HAP-1 (cell line): ENCODE measurements around the gene SLC15A4.
"Not testable (repeated sequence)": the region's sequence is repeated elsewhere in the genome, so short reads cannot be mapped to it uniquely, and the experiment has no call there.

Source experiments
- DNase-seq, 2 experiments: peaks; one replicate each; pipeline ENCODE4 v3.0.0-alpha.2; 2016 to 2020; ENCODE audit warnings: low spot score in 2 of 2
- H3K27me3 ChIP-seq: fragments of 250-450 bp; sonication (Bioruptor Pico); 2 replicates; pipeline ENCODE4 v1.5.1; 2020; ENCODE audit warnings: low read depth, mild to moderate bottlenecking, moderate library complexity
- H3K36me3 ChIP-seq: fragments of 250-450 bp; sonication (Bioruptor Pico); replicated peaks from 2 replicates; pipeline ENCODE4 v1.5.1; 2020; ENCODE audit warnings: mild to moderate bottlenecking
- H3K4me1 ChIP-seq: fragments of 250-450 bp; sonication (Bioruptor Pico); 2 replicates; pipeline ENCODE4 v1.5.1; 2020; ENCODE audit warnings: mild to moderate bottlenecking
- H3K4me3 ChIP-seq: fragments of 250-450 bp; sonication (Bioruptor Pico); 2 replicates; pipeline ENCODE4 v1.5.1; 2020; ENCODE audit warnings: mild to moderate bottlenecking, moderate library complexity
- H3K9me3 ChIP-seq: fragments of 250-450 bp; sonication (Bioruptor Pico); 2 replicates; pipeline ENCODE4 v1.5.1; 2020; ENCODE audit warnings: mild to moderate bottlenecking, moderate library complexity
- in situ Hi-C: fragments of 300-500 bp; cut with MboI; formaldehyde crosslinking; loops from 3 replicates; pipeline ENCODE4 v1.14.3; 2020; ENCODE audit warnings: low sequenced_read_pairs, inconsistent platforms, mixed read lengths

The SLC15A4 gene

GRCh38 chr12:128852885-128853599, 29.3 kb upstream of the SLC15A4 start, which contains the start of gene GLT1D1:
GLT1D1 (plus strand) TSS chr12:128853478; CDS start chr12:128853582, 104 bp downstream.
- Histone ChIP-seq H3K9me3 (no peaks in the 10 kb centered on the region), H3K4me3 (no peak within 1 kb of the TSS), H3K36me3 (no peaks in the 10 kb centered on the region), H3K4me1 (no peaks in the 10 kb centered on the region), H3K27me3 (no peaks in the 10 kb centered on the region)
- in situ Hi-C loops, result no loop called here
- DNase-seq, result no peak

- no peak for DNase-seq
- H3K27me3 ChIP-seq, result no peaks in the 10 kb centered on the region
- in situ Hi-C loops, result no loop called here
These were observed 28.4 kb upstream of the SLC15A4 start for GRCh38 chr12:128852026-128852698.

GRCh38 chr12:128851429-128851828, 27.7 kb upstream of the SLC15A4 start:
- H3K9me3 ChIP-seq, DNase-seq, H3K36me3 ChIP-seq, H3K4me1 ChIP-seq, in situ Hi-C loops, H3K4me3 ChIP-seq, H3K27me3 ChIP-seq: not testable (repeated sequence)

More at GRCh38 chr12:128852026-128852698, 28.4 kb upstream of the SLC15A4 start:
- no peaks in the 10 kb centered on the region for H3K36me3 ChIP-seq
- no peak overlapping the region for H3K4me3 ChIP-seq
- H3K9me3 ChIP-seq, result no peaks in the 10 kb centered on the region
- H3K4me1 ChIP-seq, result no peaks in the 10 kb centered on the region

- Histone ChIP-seq H3K9me3 (no peaks in the 10 kb centered on the region), H3K27me3 (no peaks in the 10 kb centered on the region), H3K36me3 (no peaks in the 10 kb centered on the region), H3K4me1 (no peaks in the 10 kb centered on the region), H3K4me3 (no peak overlapping the region)
- in situ Hi-C loops, result no loop called here
- no peak for DNase-seq
These were observed 26.6 kb upstream of the SLC15A4 start for GRCh38 chr12:128850400-128850799.

- H3K36me3 ChIP-seq, H3K4me3 ChIP-seq, H3K27me3 ChIP-seq, DNase-seq, H3K4me1 ChIP-seq, H3K9me3 ChIP-seq, in situ Hi-C loops: not testable (repeated sequence)
These were observed 26.0 kb upstream of the SLC15A4 start for GRCh38 chr12:128849806-128850205.

- DNase-seq, result no peak
- H3K4me1 ChIP-seq, result no peaks in the 10 kb centered on the region
- H3K4me3 ChIP-seq, result no peak overlapping the region
- no peaks in the 10 kb centered on the region for H3K27me3 ChIP-seq
- in situ Hi-C loops, result no loop called here
- no peaks in the 10 kb centered on the region for H3K36me3 ChIP-seq
- no peaks in the 10 kb centered on the region for H3K9me3 ChIP-seq
These were observed 24.6 kb upstream of the SLC15A4 start for GRCh38 chr12:128848371-128848770.

- DNase-seq, H3K9me3 ChIP-seq, H3K27me3 ChIP-seq, H3K36me3 ChIP-seq, in situ Hi-C loops, H3K4me3 ChIP-seq, H3K4me1 ChIP-seq: not testable (repeated sequence)
These were observed 22.9 kb upstream of the SLC15A4 start for GRCh38 chr12:128846671-128847070.

GRCh38 chr12:128844031-128844635, 20.4 kb upstream of the SLC15A4 start:
- no peak for DNase-seq
- Histone ChIP-seq H3K36me3 (no peaks in the 10 kb centered on the region), H3K27me3 (no peaks in the 10 kb centered on the region), H3K4me3 (no peak overlapping the region), H3K9me3 (no peaks in the 10 kb centered on the region), H3K4me1 (no peaks in the 10 kb centered on the region)
- in situ Hi-C loops, result no loop called here

- Histone ChIP-seq H3K27me3 (no peaks in the 10 kb centered on the region), H3K4me3 (no peak overlapping the region), H3K4me1 (no peaks in the 10 kb centered on the region), H3K9me3 (no peaks in the 10 kb centered on the region), H3K36me3 (no peaks in the 10 kb centered on the region)
- in situ Hi-C loops, result no loop called here
- DNase-seq, result no peak
These were observed 19.8 kb upstream of the SLC15A4 start for GRCh38 chr12:128843538-128843937.

GRCh38 chr12:128842579-128842978, 18.8 kb upstream of the SLC15A4 start:
- H3K36me3 ChIP-seq, result no peaks in the 10 kb centered on the region
- no peaks in the 10 kb centered on the region for H3K27me3 ChIP-seq
- in situ Hi-C loops, result no loop called here
- no peak for DNase-seq
- no peak overlapping the region for H3K4me3 ChIP-seq
- no peaks in the 10 kb centered on the region for H3K4me1 ChIP-seq
- H3K9me3 ChIP-seq, result no peaks in the 10 kb centered on the region

- Histone ChIP-seq H3K4me3 (no peak overlapping the region), H3K4me1 (no peaks in the 10 kb centered on the region), H3K9me3 (no peaks in the 10 kb centered on the region), H3K36me3 (no peaks in the 10 kb centered on the region), H3K27me3 (no peaks in the 10 kb centered on the region)
- in situ Hi-C loops, result no loop called here
- DNase-seq, result no peak
These were observed 17.2 kb upstream of the SLC15A4 start for GRCh38 chr12:128840862-128841468.

- H3K27me3 ChIP-seq, H3K9me3 ChIP-seq, H3K4me3 ChIP-seq, H3K36me3 ChIP-seq, in situ Hi-C loops, DNase-seq, H3K4me1 ChIP-seq: not testable (repeated sequence)
These were observed 16.1 kb upstream of the SLC15A4 start for GRCh38 chr12:128839885-128840284.

- no peaks in the 10 kb centered on the region for H3K4me1 ChIP-seq
- in situ Hi-C loops, result no loop called here
- H3K36me3 ChIP-seq, result no peaks in the 10 kb centered on the region
- no peaks in the 10 kb centered on the region for H3K27me3 ChIP-seq
- no peaks in the 10 kb centered on the region for H3K9me3 ChIP-seq
- no peak overlapping the region for H3K4me3 ChIP-seq
- DNase-seq, result no peak
These were observed 9.7 kb upstream of the SLC15A4 start for GRCh38 chr12:128833418-128833817.

- no peak for DNase-seq
- Histone ChIP-seq H3K4me1 (no peaks in the 10 kb centered on the region), H3K9me3 (no peaks in the 10 kb centered on the region), H3K36me3 (no peaks in the 10 kb centered on the region), H3K27me3 (no peaks in the 10 kb centered on the region), H3K4me3 (no peak overlapping the region)
- in situ Hi-C loops, result no loop called here
These were observed 6.7 kb upstream of the SLC15A4 start for GRCh38 chr12:128830505-128830893.
